OCI-LY7 (cell line): ENCODE results near the gene LENG1. TPM values are rescaled to one million over a fixed set of nuclear protein-coding genes. Genes with fewer than 3 reads are reported as not detected.

Experiments
- BruUV-seq: library from RNA; stranded (reverse); fragments of 400-500 nt; replicated peaks from 2 replicates; lab custom pipeline; 2021; lab: Mats Ljungman, UMichigan
- CTCF ChIA-PET: fragments of 300-600 bp; sonication (Branson Sonifier 250); formaldehyde crosslinking; loops from one replicate; lab custom pipeline; 2022; ENCODE audit warnings: antibody characterized with exemption; ENCODE audit not compliant: unreplicated experiment; lab: Charles Lee
- POLR2A ChIA-PET: fragments of 300-600 bp; sonication (Branson Sonifier 250); formaldehyde crosslinking; loops from one replicate; lab custom pipeline; 2022; ENCODE audit warnings: antibody characterized with exemption; lab: Charles Lee
- DNase-seq: peaks from one replicate; pipeline ENCODE4 v3.0.0-alpha.2; 2015; ENCODE audit warnings: low spot score
- H2AFZ ChIP-seq: fragments of 200-600 bp; sonication (generic), shearing (Covaris generic); 2 replicates; pipeline ENCODE4 v1.6.1; 2014; ENCODE audit warnings: mild to moderate bottlenecking, antibody characterized with exemption, low read length, moderate library complexity
- H3K27ac ChIP-seq: fragments of 200-600 bp; sonication (generic); 2 replicates; pipeline ENCODE4 v1.5.1; 2014; ENCODE audit warnings: mixed run types, low read depth, mild to moderate bottlenecking, moderate library complexity, low read length, inconsistent platforms; ENCODE audit not compliant: poor library complexity, severe bottlenecking
- H3K36me3 ChIP-seq: fragments of 200-600 bp; sonication (generic); 2 replicates; pipeline ENCODE4 v1.6.1; 2014; ENCODE audit warnings: mild to moderate bottlenecking, antibody characterized with exemption, low read length, moderate library complexity, mixed read lengths; ENCODE audit not compliant: insufficient read depth
- H3K4me1 ChIP-seq: fragments of 200-600 bp; sonication (generic); 2 replicates; pipeline ENCODE4 v1.5.1; 2014; ENCODE audit warnings: mild to moderate bottlenecking, low read length; ENCODE audit not compliant: insufficient read depth, poor library complexity, severe bottlenecking
- H3K4me2 ChIP-seq: fragments of 200-600 bp; sonication (generic); 2 replicates; pipeline ENCODE4 v1.6.1; 2014; ENCODE audit warnings: mild to moderate bottlenecking, low read length
- H3K4me3 ChIP-seq: fragments of 200-600 bp; sonication (generic); 2 replicates; pipeline ENCODE4 v1.5.1; 2014; ENCODE audit warnings: mild to moderate bottlenecking, low read depth, low read length; ENCODE audit not compliant: poor library complexity, severe bottlenecking
- H3K79me2 ChIP-seq: fragments of 200-600 bp; sonication (generic); 2 replicates; pipeline ENCODE4 v1.6.1; 2016; ENCODE audit warnings: low read depth, mild to moderate bottlenecking, low read length, moderate library complexity, mixed read lengths; ENCODE audit not compliant: insufficient read depth
- H3K9me2 ChIP-seq: fragments of 200-600 bp; sonication (generic); 2 replicates; pipeline ENCODE4 v1.6.1; 2016; ENCODE audit warnings: mild to moderate bottlenecking, low read length, mixed read lengths; ENCODE audit not compliant: insufficient read depth
- H3K9me3 ChIP-seq: fragments of 200-600 bp; sonication (generic); 2 replicates; pipeline ENCODE4 v1.6.1; 2014; ENCODE audit warnings: mild to moderate bottlenecking, mixed run types, low read length, mixed read lengths
- H4K20me1 ChIP-seq: fragments of 200-600 bp; sonication (generic); 2 replicates; pipeline ENCODE4 v1.6.1; 2014; ENCODE audit warnings: mild to moderate bottlenecking, antibody characterized with exemption, low read length, moderate library complexity, mixed read lengths; ENCODE audit not compliant: insufficient read depth
- CTCF ChIP-seq: fragments of 200-600 bp; sonication (generic); conservative IDR thresholded peaks from 2 replicates; pipeline ENCODE4 v1.5.1; 2014; ENCODE audit warnings: mild to moderate bottlenecking, antibody characterized with exemption, low read length, moderate library complexity, mixed read lengths
- EZH2phosphoT487 ChIP-seq: fragments of 200-600 bp; sonication (generic); IDR thresholded peaks from 2 replicates; pipeline ENCODE4 v1.6.1; 2018; ENCODE audit warnings: low read depth, borderline replicate concordance, mild to moderate bottlenecking, mixed run types, antibody characterized with exemption, low read length, moderate library complexity, mixed read lengths
- intact Hi-C: fragments of 100-400 bp; cut with micrococcal nuclease; formaldehyde crosslinking; loops from one replicate; pipeline ENCODE4 v1.10.0; 2022; ENCODE audit not compliant: unreplicated experiment
- total RNA-seq, 2 experiments: library from RNA; depleted of rRNA in 1 of 2; stranded (reverse); fragments of >200 nt in 1 of 2; shearing (Covaris generic) in 1 of 2; gene quantifications; 2 replicates each; pipeline ENCODE4 v1.2.3, GENCODE V29; 2014 to 2022

LENG1 gene
- total RNA-seq, 2 experiments from 2014 or later: 4.7 to 8.0 TPM

- H3K79me2 ChIP-seq: peaks cover 6% of the 10 kb centered on the region; the same call in 1 of the 2 replicates
- peaks cover 24% of the 10 kb centered on the region for H3K4me1 ChIP-seq
- H3K9me2 ChIP-seq: no peaks in the 10 kb centered on the region
- no peaks in the 10 kb centered on the region for H4K20me1 ChIP-seq
- peak overlapping the region; percentile 45 for H3K4me3 ChIP-seq
- BruUV-seq: no TSS peak
- POLR2A ChIA-PET: no interaction called here
- intact Hi-C loops: no loop called here
- CTCF ChIA-PET: no interaction called here
- H2AFZ ChIP-seq: no peak overlapping the region
- no peaks in the 10 kb centered on the region for H3K9me3 ChIP-seq
- peaks cover 7% of the 10 kb centered on the region; the same call in 1 of the 2 replicates for H3K36me3 ChIP-seq
- DNase-seq: peak; percentile 91
- peak overlapping the region; percentile 70 for H3K4me2 ChIP-seq
- no peak overlapping the region for H3K27ac ChIP-seq
- no peak for TF ChIP-seq EZH2phosphoT487
- no peak for TF ChIP-seq CTCF
Observed at GRCh38 chr19:54162241-54162805, 2.8 kb upstream of the LENG1 start.

- no peaks in the 10 kb centered on the region for H3K9me3 ChIP-seq
- no peak for DNase-seq
- H3K4me3 ChIP-seq: peak overlapping the region; percentile 81
- H4K20me1 ChIP-seq: no peaks in the 10 kb centered on the region
- peak overlapping the region; percentile 91 for H3K4me2 ChIP-seq
- H3K36me3 ChIP-seq: peaks cover 22% of the 10 kb centered on the region
- H2AFZ ChIP-seq: no peak overlapping the region
- H3K27ac ChIP-seq: no peak overlapping the region
- H3K79me2 ChIP-seq: peaks cover 6% of the 10 kb centered on the region; the same call in 1 of the 2 replicates
- intact Hi-C loops: no loop called here
- ChIA-PET POLR2A (no interaction called here), CTCF (no interaction called here)
- TF ChIP-seq EZH2phosphoT487 (no peak), CTCF (no peak)
- no TSS peak for BruUV-seq
- H3K9me2 ChIP-seq: no peaks in the 10 kb centered on the region
- H3K4me1 ChIP-seq: peaks cover 24% of the 10 kb centered on the region
Observed at GRCh38 chr19:54160854-54161253, 1.3 kb upstream of the LENG1 start.

- H2AFZ ChIP-seq: peak overlapping the region; percentile 63
- peak overlapping the region; percentile 91 for H3K4me2 ChIP-seq
- H3K4me3 ChIP-seq: peak overlapping the region; percentile 81
- POLR2A ChIA-PET: interaction anchor here (1.2 to 2.4 kb wide), 2 partner anchors 9 to 29 kb away, joined by 3 to 10 read pairs; partner anchors contain the start of gene MBOAT7
- intact Hi-C loops: no loop called here
- H3K79me2 ChIP-seq: peaks cover 6% of the 10 kb centered on the region; the same call in 1 of the 2 replicates
- peak overlapping the region; percentile 54 for H3K27ac ChIP-seq
- no peaks in the 10 kb centered on the region for H4K20me1 ChIP-seq
- H3K9me2 ChIP-seq: no peaks in the 10 kb centered on the region
- H3K4me1 ChIP-seq: peaks cover 24% of the 10 kb centered on the region
- H3K9me3 ChIP-seq: no peaks in the 10 kb centered on the region
- CTCF ChIA-PET: no interaction called here
- BruUV-seq: TSS peak; percentile 79
- H3K36me3 ChIP-seq: peaks cover 27% of the 10 kb centered on the region
- DNase-seq: no peak
- TF ChIP-seq EZH2phosphoT487 (no peak), CTCF (no peak)
Observed at GRCh38 chr19:54160182-54160811, 776 bp upstream of the LENG1 start.
